Measurements from ENCODE around the gene HSPD1. TPM values are rescaled to one million over a fixed set of nuclear protein-coding genes. Genes with fewer than 3 reads are reported as not detected.
"Not testable (repeated sequence)": the region's sequence is repeated elsewhere in the genome, so short reads cannot be mapped to it uniquely, and the experiment has no call there.

HSPD1 gene
- total and polyA plus RNA-seq, 5 donors from 2014 or later = 81.1 to 183 (median 99.9) TPM

GRCh38 chr2:197496695-197497094, 2.9 kb downstream of the HSPD1 start:
- H3K36me3 Mint-ChIP-seq = peaks cover 23% of the 10 kb centered on the region
- H3K4me1 ChIP-seq (ENCODE audit: control insufficient read depth, insufficient read depth, low read length, poor library complexity, severe bottlenecking) = peaks cover 43% of the 10 kb centered on the region
- peaks cover 7% of the 10 kb centered on the region for H3K27me3 Mint-ChIP-seq
- DNase-seq (no peak), ATAC-seq (ENCODE audit: low read depth in 2 of 2) (no peak)
- H3K4me1 Mint-ChIP-seq = peaks cover 28 to 65% (median 44%) of the 10 kb centered on the region in 4 donors
- no peaks in the 10 kb centered on the region for H3K27me3 ChIP-seq (ENCODE audit: control insufficient read depth, insufficient read depth, low read length)
- H3K4me3 Mint-ChIP-seq = peak overlapping the region; percentile 55 to 98 (median 94)
- H3K9me3 Mint-ChIP-seq = no peaks in the 10 kb centered on the region
- H3K36me3 ChIP-seq (ENCODE audit: control insufficient read depth, insufficient read depth, low read length) = peaks cover 49% of the 10 kb centered on the region
- no peaks in the 10 kb centered on the region for H3K9me3 ChIP-seq (ENCODE audit: control insufficient read depth in 2 of 2, low read length in 2 of 2)
- H3K27ac Mint-ChIP-seq = peak overlapping the region in 2 of 3 donors; percentile 94 to 98
- peak overlapping the region; percentile 52 for H3K27ac ChIP-seq (ENCODE audit: insufficient read depth, low read length, poor library complexity, severe bottlenecking)
- H3K4me3 ChIP-seq (ENCODE audit: low read depth, low read length) = peak overlapping the region; percentile 89

GRCh38 chr2:197495433-197496134, 4.1 kb downstream of the HSPD1 start:
- no peak overlapping the region for H3K27ac ChIP-seq (ENCODE audit: insufficient read depth, low read length, poor library complexity, severe bottlenecking)
- H3K27me3 ChIP-seq (ENCODE audit: control insufficient read depth, insufficient read depth, low read length) = no peaks in the 10 kb centered on the region
- ATAC-seq (ENCODE audit: low read depth in 2 of 2) = no peak
- peaks cover 58% of the 10 kb centered on the region for H3K36me3 ChIP-seq (ENCODE audit: control insufficient read depth, insufficient read depth, low read length)
- Mint-ChIP-seq H3K4me3 (peak overlapping the region in 1 of 4 donors; percentile 96), H3K9me3 (no peaks in the 10 kb centered on the region), H3K27me3 (peaks cover 7% of the 10 kb centered on the region), H3K27ac (peak overlapping the region; percentile 11 to 94 (median 14)), H3K4me1 (peaks cover 22 to 57% (median 41%) of the 10 kb centered on the region in 4 donors), H3K36me3 (peaks cover 26% of the 10 kb centered on the region)
- H3K9me3 ChIP-seq (ENCODE audit: control insufficient read depth in 2 of 2, low read length in 2 of 2) = no peaks in the 10 kb centered on the region
- no peak for DNase-seq
- H3K4me1 ChIP-seq (ENCODE audit: control insufficient read depth, insufficient read depth, low read length, poor library complexity, severe bottlenecking) = peaks cover 32% of the 10 kb centered on the region
- H3K4me3 ChIP-seq (ENCODE audit: low read depth, low read length) = peak overlapping the region; percentile 89

- Histone ChIP-seq H3K4me1 (ENCODE audit: control insufficient read depth, insufficient read depth, low read length, poor library complexity, severe bottlenecking) (no peaks in the 10 kb centered on the region), H3K27ac (ENCODE audit: insufficient read depth, low read length, poor library complexity, severe bottlenecking) (no peak overlapping the region), H3K9me3 (ENCODE audit: control insufficient read depth in 2 of 2, low read length in 2 of 2) (peaks cover 6 to 19% of the 10 kb centered on the region in 2 experiments), H3K4me3 (ENCODE audit: low read depth, low read length) (no peak overlapping the region), H3K36me3 (ENCODE audit: control insufficient read depth, insufficient read depth, low read length) (peaks cover 63% of the 10 kb centered on the region), H3K27me3 (ENCODE audit: control insufficient read depth, insufficient read depth, low read length) (no peaks in the 10 kb centered on the region)
- Mint-ChIP-seq H3K4me1 (peaks cover 0 to 13% (median 5%) of the 10 kb centered on the region in 4 donors), H3K36me3 (peaks cover 45% of the 10 kb centered on the region), H3K27me3 (no peaks in the 10 kb centered on the region), H3K27ac (no peak overlapping the region), H3K9me3 (peaks cover 0 to 9% (median 0%) of the 10 kb centered on the region in 7 donors), H3K4me3 (no peak overlapping the region)
- ATAC-seq (ENCODE audit: low read depth in 2 of 2) = no peak
- DNase-seq = no peak
These were observed 12.3 kb downstream of the HSPD1 start for GRCh38 chr2:197487385-197487784.

- peaks cover 60% of the 10 kb centered on the region for H3K36me3 ChIP-seq (ENCODE audit: control insufficient read depth, insufficient read depth, low read length)
These were observed 13.5 kb downstream of the HSPD1 start for GRCh38 chr2:197486175-197486574.

GRCh38 chr2:197484248-197484647, 15.4 kb downstream of the HSPD1 start:
- H3K36me3 ChIP-seq (ENCODE audit: control insufficient read depth, insufficient read depth, low read length) = peaks cover 57% of the 10 kb centered on the region
- peaks cover 6 to 20% of the 10 kb centered on the region in 2 experiments for H3K9me3 ChIP-seq (ENCODE audit: control insufficient read depth in 2 of 2, low read length in 2 of 2)
- H3K4me3 Mint-ChIP-seq; H3K27me3 ChIP-seq (ENCODE audit: control insufficient read depth, insufficient read depth, low read length); H3K27ac ChIP-seq (ENCODE audit: insufficient read depth, low read length, poor library complexity, severe bottlenecking); ATAC-seq (ENCODE audit: low read depth in 2 of 2); H3K4me1 ChIP-seq (ENCODE audit: control insufficient read depth, insufficient read depth, low read length, poor library complexity, severe bottlenecking); H3K27me3 Mint-ChIP-seq; DNase-seq; H3K27ac Mint-ChIP-seq; H3K4me1 Mint-ChIP-seq; H3K4me3 ChIP-seq (ENCODE audit: low read depth, low read length): not testable (repeated sequence)
- H3K36me3 Mint-ChIP-seq = peaks cover 42% of the 10 kb centered on the region
- peaks cover 0 to 12% (median 0%) of the 10 kb centered on the region in 7 donors for H3K9me3 Mint-ChIP-seq

More at GRCh38 chr2:197486175-197486574, 13.5 kb downstream of the HSPD1 start:
- H3K27me3 Mint-ChIP-seq = no peaks in the 10 kb centered on the region
- Histone ChIP-seq H3K27me3 (ENCODE audit: control insufficient read depth, insufficient read depth, low read length) (no peaks in the 10 kb centered on the region), H3K27ac (ENCODE audit: insufficient read depth, low read length, poor library complexity, severe bottlenecking) (no peak overlapping the region), H3K4me3 (ENCODE audit: low read depth, low read length) (no peak overlapping the region), H3K9me3 (ENCODE audit: control insufficient read depth in 2 of 2, low read length in 2 of 2) (peaks cover 6 to 20% of the 10 kb centered on the region in 2 experiments), H3K4me1 (ENCODE audit: control insufficient read depth, insufficient read depth, low read length, poor library complexity, severe bottlenecking) (no peaks in the 10 kb centered on the region)
- DNase-seq (no peak), ATAC-seq (ENCODE audit: low read depth in 2 of 2) (no peak)
- H3K27ac Mint-ChIP-seq = no peak overlapping the region
- peaks cover 0 to 10% (median 0%) of the 10 kb centered on the region in 7 donors for H3K9me3 Mint-ChIP-seq
- no peak overlapping the region for H3K4me3 Mint-ChIP-seq
- H3K36me3 Mint-ChIP-seq = peaks cover 39% of the 10 kb centered on the region
- peaks cover 0 to 8% (median 3%) of the 10 kb centered on the region in 4 donors for H3K4me1 Mint-ChIP-seq

GRCh38 chr2:197480165-197481036, 19.2 kb downstream of the HSPD1 start:
- Histone ChIP-seq H3K4me1 (ENCODE audit: control insufficient read depth, insufficient read depth, low read length, poor library complexity, severe bottlenecking) (no peaks in the 10 kb centered on the region), H3K9me3 (ENCODE audit: control insufficient read depth in 2 of 2, low read length in 2 of 2) (peaks cover 6 to 20% of the 10 kb centered on the region in 2 experiments), H3K4me3 (ENCODE audit: low read depth, low read length) (no peak overlapping the region), H3K36me3 (ENCODE audit: control insufficient read depth, insufficient read depth, low read length) (peaks cover 58% of the 10 kb centered on the region), H3K27ac (ENCODE audit: insufficient read depth, low read length, poor library complexity, severe bottlenecking) (no peak overlapping the region), H3K27me3 (ENCODE audit: control insufficient read depth, insufficient read depth, low read length) (no peaks in the 10 kb centered on the region)
- Mint-ChIP-seq H3K27me3 (no peaks in the 10 kb centered on the region), H3K9me3 (peaks cover 0 to 12% (median 0%) of the 10 kb centered on the region in 7 donors), H3K4me3 (no peak overlapping the region), H3K4me1 (peaks cover 0 to 8% (median 3%) of the 10 kb centered on the region in 4 donors), H3K36me3 (peaks cover 38% of the 10 kb centered on the region), H3K27ac (peak overlapping the region in 1 of 3 donors; percentile 67)
- no peak for DNase-seq
- ATAC-seq (ENCODE audit: low read depth in 2 of 2) = no peak

GRCh38 chr2:197477797-197478196, 21.8 kb downstream of the HSPD1 start:
- Mint-ChIP-seq H3K27ac (no peak overlapping the region), H3K9me3 (peaks cover 0 to 5% (median 0%) of the 10 kb centered on the region in 7 donors), H3K4me1 (peaks cover 0 to 8% (median 3%) of the 10 kb centered on the region in 4 donors), H3K36me3 (peaks cover 30% of the 10 kb centered on the region), H3K27me3 (no peaks in the 10 kb centered on the region), H3K4me3 (no peak overlapping the region)
- Histone ChIP-seq H3K27ac (ENCODE audit: insufficient read depth, low read length, poor library complexity, severe bottlenecking) (no peak overlapping the region), H3K9me3 (ENCODE audit: control insufficient read depth in 2 of 2, low read length in 2 of 2) (peaks cover 0 to 4% of the 10 kb centered on the region in 2 experiments), H3K36me3 (ENCODE audit: control insufficient read depth, insufficient read depth, low read length) (peaks cover 76% of the 10 kb centered on the region), H3K27me3 (ENCODE audit: control insufficient read depth, insufficient read depth, low read length) (no peaks in the 10 kb centered on the region), H3K4me3 (ENCODE audit: low read depth, low read length) (no peak overlapping the region), H3K4me1 (ENCODE audit: control insufficient read depth, insufficient read depth, low read length, poor library complexity, severe bottlenecking) (no peaks in the 10 kb centered on the region)
- ATAC-seq (ENCODE audit: low read depth in 2 of 2) = no peak
- no peak for DNase-seq
